GM23338 (cell line): ENCODE results near the gene ACY1. TPM values are rescaled to one million over a fixed set of nuclear protein-coding genes. Genes with fewer than 3 reads are reported as not detected.

Source experiments
- ATAC-seq: fragments of 200-7000 bp; cut with Tn5 transposase; 3 replicates; pipeline ENCODE4 v1.9.1; 2020
- DNase-seq: peaks from one replicate; pipeline ENCODE4 v3.0.0-alpha.2; 2015; ENCODE audit warnings: low spot score
- H2AFZ ChIP-seq: fragments of 200-600 bp; sonication (generic); 2 replicates; pipeline ENCODE4 v1.8.0; 2016; ENCODE audit warnings: antibody characterized with exemption, mild to moderate bottlenecking, moderate library complexity
- H3F3A ChIP-seq: fragments of 200-600 bp; sonication (generic); replicated peaks from 2 replicates; pipeline ENCODE4 v1.8.0; 2017; ENCODE audit warnings: antibody characterized with exemption, mixed run types, low read depth
- H3K27ac ChIP-seq: fragments of 200-600 bp; sonication (generic); 2 replicates; pipeline ENCODE4 v1.6.1; 2016; ENCODE audit warnings: low read depth
- H3K27me3 ChIP-seq: fragments of 200-600 bp; sonication (generic); 2 replicates; pipeline ENCODE4 v1.8.0; 2016; ENCODE audit warnings: mild to moderate bottlenecking, mixed run types, moderate library complexity; ENCODE audit not compliant: insufficient read depth
- H3K36me3 ChIP-seq: fragments of 200-600 bp; sonication (generic); 2 replicates; pipeline ENCODE4 v1.8.0; 2016; ENCODE audit warnings: mild to moderate bottlenecking; ENCODE audit not compliant: insufficient read depth
- H3K4me1 ChIP-seq: fragments of 200-600 bp; sonication (generic); 2 replicates; pipeline ENCODE4 v1.8.0; 2016; ENCODE audit warnings: mild to moderate bottlenecking, moderate library complexity; ENCODE audit not compliant: insufficient read depth
- H3K4me2 ChIP-seq: fragments of 200-600 bp; sonication (generic); 2 replicates; pipeline ENCODE4 v1.7.1; 2017; ENCODE audit warnings: mixed run types
- H3K4me3 ChIP-seq: fragments of 200-600 bp; sonication (generic); 2 replicates; pipeline ENCODE4 v1.6.1; 2016; ENCODE audit warnings: mixed run types
- H3K79me2 ChIP-seq: fragments of 200-600 bp; sonication (generic); replicated peaks from 2 replicates; pipeline ENCODE4 v1.8.0; 2017; ENCODE audit warnings: mild to moderate bottlenecking; ENCODE audit not compliant: insufficient read depth
- H3K9me2 ChIP-seq: fragments of 200-600 bp; sonication (generic); 2 replicates; pipeline ENCODE4 v1.8.0; 2017; ENCODE audit not compliant: insufficient read depth
- H4K20me1 ChIP-seq: fragments of 200-600 bp; sonication (generic); replicated peaks from 2 replicates; pipeline ENCODE4 v1.8.0; 2017; ENCODE audit warnings: mild to moderate bottlenecking; ENCODE audit not compliant: insufficient read depth
- H3K27ac Mint-ChIP-seq: 2 replicates; pipeline ENCODE4 v1.8.0; 2020; ENCODE audit warnings: inconsistent platforms, mild to moderate bottlenecking, moderate library complexity, mixed read lengths
- H3K27me3 Mint-ChIP-seq: 3 replicates; pipeline ENCODE4 v1.8.0; 2022; ENCODE audit warnings: low read depth, mild to moderate bottlenecking, moderate library complexity, mixed read lengths, inconsistent platforms; ENCODE audit not compliant: insufficient read depth, poor library complexity
- H3K36me3 Mint-ChIP-seq: 3 replicates; pipeline ENCODE4 v1.8.0; 2021; ENCODE audit warnings: low read depth, mild to moderate bottlenecking, inconsistent platforms, moderate library complexity, mixed read lengths
- H3K4me1 Mint-ChIP-seq: 3 replicates; pipeline ENCODE4 v1.8.0; 2020; ENCODE audit warnings: mild to moderate bottlenecking, inconsistent platforms, mixed read lengths
- H3K4me3 Mint-ChIP-seq: 3 replicates; pipeline ENCODE4 v1.8.0; 2021; ENCODE audit warnings: moderate library complexity, mild to moderate bottlenecking, inconsistent platforms, mixed read lengths
- H3K9me3 Mint-ChIP-seq: 3 replicates; pipeline ENCODE4 v1.8.0; 2020; ENCODE audit warnings: moderate library complexity, mild to moderate bottlenecking, inconsistent platforms, mixed read lengths
- ETS1 ChIP-seq: IDR thresholded peaks from 2 replicates; pipeline ENCODE4 v1.6.1; 2016; ENCODE audit warnings: antibody characterized with exemption
- EZH2 ChIP-seq: fragments of 200-600 bp; sonication (generic); IDR thresholded peaks from one replicate; pipeline ENCODE4 v1.8.0; 2017; ENCODE audit warnings: antibody characterized with exemption, mild to moderate bottlenecking, low read depth; ENCODE audit not compliant: unreplicated experiment
- EZH2phosphoT487 ChIP-seq: fragments of 200-600 bp; sonication (generic); IDR thresholded peaks from one replicate; pipeline ENCODE4 v1.8.1; 2018; ENCODE audit warnings: antibody characterized with exemption; ENCODE audit not compliant: unreplicated experiment
- JUNB ChIP-seq: IDR thresholded peaks from one replicate; pipeline ENCODE4 v1.6.1; 2016; ENCODE audit warnings: antibody characterized with exemption; ENCODE audit not compliant: unreplicated experiment
- POLR2AphosphoS5 ChIP-seq: IDR thresholded peaks from 2 replicates; pipeline ENCODE4 v1.6.1; 2016; ENCODE audit warnings: antibody characterized with exemption, low read depth
- STAT1 ChIP-seq: IDR thresholded peaks from one replicate; pipeline ENCODE4 v1.6.1; 2016; ENCODE audit warnings: antibody characterized with exemption; ENCODE audit not compliant: unreplicated experiment
- ZNF114 ChIP-seq: fragments of 250-450 bp; sonication (Bioruptor Pico); IDR thresholded peaks from 2 replicates; pipeline ENCODE4 v1.5.0; 2020; ENCODE audit warnings: mild to moderate bottlenecking, moderate library complexity
- ZNF331 ChIP-seq: fragments of 250-450 bp; sonication (Bioruptor Pico); IDR thresholded peaks from 2 replicates; pipeline ENCODE4 v1.5.0; 2020; ENCODE audit warnings: low read depth, mild to moderate bottlenecking, moderate library complexity
- polyA plus RNA-seq: library from polyadenylated mRNA; unstranded; fragments of >200 nt; fragmentation: Nextera tagmentation; extraction: Ambion mirVana; gene quantifications from 2 replicates; pipeline ENCODE4 v1.2.1, GENCODE V29; 2016
- total RNA-seq: library from RNA; depleted of rRNA; stranded (reverse); fragments of >200 nt; shearing (Covaris generic); gene quantifications from 2 replicates; pipeline ENCODE4 v1.2.3, GENCODE V29; 2014
- TF ChIP-seq, protein P1 (sequence below), 2 experiments: fragments of 200-600 bp in 1 of 2; sonication (generic) in 1 of 2; conservative IDR thresholded peaks; 2 replicates each; pipeline versions ENCODE4 v1.5.1 to v1.6.1; 2016 to 2017; ENCODE audit warnings: antibody characterized with exemption in 2 of 2, low read depth in 2 of 2, mild to moderate bottlenecking in 2 of 2, moderate library complexity in 1 of 2

Gene ACY1
- total and polyA plus RNA-seq, 2 experiments from 2014 or later: 38.4 to 62.8 TPM

- H3K4me3 Mint-ChIP-seq: no peak overlapping the region
- ATAC-seq (no peak), DNase-seq (no peak)
- Histone ChIP-seq H3K4me3 (no peak overlapping the region), H3K27ac (no peak overlapping the region), H2AFZ (no peak overlapping the region), H3K36me3 (peaks cover 12% of the 10 kb centered on the region), H3K79me2 (peaks cover 21% of the 10 kb centered on the region), H3F3A (0 out of 2 replicates have a peak, but pooled peaks cover 2% of the 10 kb centered on the region), H3K4me1 (peaks cover 9% of the 10 kb centered on the region; the same call in 1 of the 2 replicates), H3K9me2 (no peaks in the 10 kb centered on the region), H4K20me1 (peaks cover 12% of the 10 kb centered on the region), H3K4me2 (no peak overlapping the region), H3K27me3 (no peaks in the 10 kb centered on the region)
- TF ChIP-seq, protein P1, sequence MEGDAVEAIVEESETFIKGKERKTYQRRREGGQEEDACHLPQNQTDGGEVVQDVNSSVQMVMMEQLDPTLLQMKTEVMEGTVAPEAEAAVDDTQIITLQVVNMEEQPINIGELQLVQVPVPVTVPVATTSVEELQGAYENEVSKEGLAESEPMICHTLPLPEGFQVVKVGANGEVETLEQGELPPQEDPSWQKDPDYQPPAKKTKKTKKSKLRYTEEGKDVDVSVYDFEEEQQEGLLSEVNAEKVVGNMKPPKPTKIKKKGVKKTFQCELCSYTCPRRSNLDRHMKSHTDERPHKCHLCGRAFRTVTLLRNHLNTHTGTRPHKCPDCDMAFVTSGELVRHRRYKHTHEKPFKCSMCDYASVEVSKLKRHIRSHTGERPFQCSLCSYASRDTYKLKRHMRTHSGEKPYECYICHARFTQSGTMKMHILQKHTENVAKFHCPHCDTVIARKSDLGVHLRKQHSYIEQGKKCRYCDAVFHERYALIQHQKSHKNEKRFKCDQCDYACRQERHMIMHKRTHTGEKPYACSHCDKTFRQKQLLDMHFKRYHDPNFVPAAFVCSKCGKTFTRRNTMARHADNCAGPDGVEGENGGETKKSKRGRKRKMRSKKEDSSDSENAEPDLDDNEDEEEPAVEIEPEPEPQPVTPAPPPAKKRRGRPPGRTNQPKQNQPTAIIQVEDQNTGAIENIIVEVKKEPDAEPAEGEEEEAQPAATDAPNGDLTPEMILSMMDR (conservative IDR thresholded peaks at IDR 0.05; ENCODE audit: low read depth in 2 of 2): no peak
- no peak for TF ChIP-seq ETS1
- no peak for TF ChIP-seq EZH2phosphoT487
- no peak for TF ChIP-seq ZNF114
- TF ChIP-seq JUNB: no peak
- no peak for TF ChIP-seq EZH2
- TF ChIP-seq STAT1: no peak
- no peak for TF ChIP-seq ZNF331 (CRISPR knock-in tag)
- TF ChIP-seq POLR2AphosphoS5: no peak
- no peaks in the 10 kb centered on the region for H3K9me3 Mint-ChIP-seq
- H3K36me3 Mint-ChIP-seq: peaks cover 86% of the 10 kb centered on the region
- H3K27ac Mint-ChIP-seq: no peak overlapping the region
- peaks cover 5% of the 10 kb centered on the region for H3K27me3 Mint-ChIP-seq
- peaks cover 13% of the 10 kb centered on the region for H3K4me1 Mint-ChIP-seq
These were observed 47.2 kb upstream of the ACY1 start for GRCh38 chr3:51935886-51936755.

DNA sequence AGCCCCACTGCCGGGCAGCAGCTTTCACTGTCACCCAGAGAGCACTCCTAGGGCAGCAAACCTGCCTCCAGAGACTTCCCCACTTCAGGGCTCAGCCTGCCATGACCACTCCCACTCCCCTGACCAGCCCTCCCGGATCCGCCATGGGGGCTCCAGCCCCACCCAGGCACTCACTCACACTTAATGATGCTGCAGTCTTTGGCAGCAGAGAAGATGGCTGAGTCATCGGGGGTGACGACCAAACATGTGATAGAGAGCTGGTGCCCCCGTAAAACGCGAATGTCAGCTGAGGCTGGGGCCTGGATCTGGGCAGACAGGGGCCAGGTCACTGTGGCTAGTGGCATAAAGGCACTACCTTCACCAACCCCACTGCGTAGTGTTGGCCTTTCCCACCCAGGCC is 46.3 kb upstream of the ACY1 start:
- DNase-seq: no peak
- Mint-ChIP-seq H3K27me3 (peaks cover 7% of the 10 kb centered on the region), H3K4me1 (peaks cover 15% of the 10 kb centered on the region), H3K27ac (no peak overlapping the region), H3K9me3 (no peaks in the 10 kb centered on the region), H3K36me3 (peaks cover 79% of the 10 kb centered on the region), H3K4me3 (no peak overlapping the region)
- no peak overlapping the region for H3K4me2 ChIP-seq
- H2AFZ ChIP-seq: no peak overlapping the region
- H3K27ac ChIP-seq: no peak overlapping the region
- no peak for ATAC-seq
- H3K79me2 ChIP-seq: peaks cover 25% of the 10 kb centered on the region
- peaks cover 12% of the 10 kb centered on the region for H4K20me1 ChIP-seq
- peaks cover 12% of the 10 kb centered on the region for H3K36me3 ChIP-seq
- H3F3A ChIP-seq: 0 out of 2 replicates have a peak, but pooled peaks cover 2% of the 10 kb centered on the region
- H3K9me2 ChIP-seq: no peaks in the 10 kb centered on the region
- H3K4me3 ChIP-seq: no peak overlapping the region
- H3K27me3 ChIP-seq: no peaks in the 10 kb centered on the region
- H3K4me1 ChIP-seq: peaks cover 9% of the 10 kb centered on the region; the same call in 1 of the 2 replicates
- TF ChIP-seq, protein P1 (conservative IDR thresholded peaks at IDR 0.05; ENCODE audit: low read depth in 2 of 2): no peak
- TF ChIP-seq EZH2 (no peak), JUNB (no peak), STAT1 (no peak)
